Cardiac septum (tissue), 1 donor: Measurements from ENCODE around the gene GVQW3. TPM values are rescaled to one million over a fixed set of nuclear protein-coding genes. Genes with fewer than 3 reads are reported as not detected.
"Not testable (repeated sequence)": the region's sequence is repeated elsewhere in the genome, so short reads cannot be mapped to it uniquely, and the experiment has no call there.

Experiments used
- DNase-seq: peaks from one replicate; pipeline ENCODE4 v3.0.0-alpha.2; 2020; ENCODE audit warnings: low spot score
- intact Hi-C: fragments of 100-400 bp; cut with DNase I; formaldehyde crosslinking; loops from one replicate; pipeline ENCODE4 v1.14.0; 2022
- total RNA-seq: library from RNA; stranded (reverse); fragmentation: NEBNext Ultra II Directional; extraction: Animal tissue kit (Norgen Biotek cat#: 25700); gene quantifications from one replicate; pipeline ENCODE4 v1.2.1, GENCODE V29; 2021
- donor health status: DM: no; HTN: no; CAD: no.

GVQW3 gene
- total RNA-seq, 1 donor from 2014 or later: 0.97 TPM

GRCh38 chr11:76380159-76380976 lies 755 bp upstream of the GVQW3 start:
- intact Hi-C loops: loop anchor here (2.0 to 5.0 kb wide), 2 partner anchors 143 to 174 kb away; partner anchors contain the start of gene WNT11
- peak; percentile 78 for DNase-seq

DNA sequence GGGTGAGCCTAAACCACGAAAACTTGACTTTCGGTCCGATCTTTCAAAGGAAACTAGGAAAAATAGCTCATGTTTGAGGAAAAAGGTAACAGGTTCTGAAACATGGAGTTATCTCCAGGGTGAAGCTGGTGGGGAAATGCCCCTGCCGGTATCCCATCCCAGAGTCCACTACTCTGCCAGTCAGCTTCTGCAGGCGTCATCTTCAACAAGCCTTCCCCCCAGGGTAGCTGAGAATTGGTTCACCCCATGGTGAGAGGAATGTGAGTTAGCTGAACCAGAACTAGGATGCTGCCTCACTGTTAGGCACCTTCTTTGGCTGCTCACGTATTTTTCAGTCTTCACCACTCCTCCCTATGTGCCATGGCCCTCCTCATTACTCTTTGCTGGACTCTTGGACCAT lies 1.1 kb downstream of the GVQW3 start:
- no peak for DNase-seq
- intact Hi-C loops: loop anchor here (5.0 kb wide), 1 partner anchor 145 kb away; no protein-coding TSS in a partner anchor

GRCh38 chr11:76385903-76386302 lies 4.8 kb downstream of the GVQW3 start:
- no peak for DNase-seq
- intact Hi-C loops: no loop called here

DNA sequence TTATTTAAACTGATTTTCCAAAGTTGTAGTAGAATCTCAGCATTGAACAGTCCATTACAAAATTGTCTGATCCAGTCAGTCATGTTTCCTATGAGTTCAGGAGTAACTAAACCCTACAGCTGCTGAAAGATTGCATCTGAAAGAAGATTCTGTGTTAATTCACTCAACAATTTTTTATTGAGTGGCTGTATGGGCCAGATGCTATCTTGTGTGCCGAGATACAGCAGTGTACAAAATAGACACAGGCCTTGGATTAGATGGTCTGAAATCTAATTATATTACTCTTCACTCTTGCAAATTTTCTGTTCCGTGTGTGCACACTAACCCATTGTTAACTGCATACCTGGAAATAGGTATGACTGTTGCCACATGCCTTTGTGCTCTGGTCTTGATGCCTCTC lies 7.3 kb downstream of the GVQW3 start:
- no peak for DNase-seq
- intact Hi-C loops: no loop called here

DNA sequence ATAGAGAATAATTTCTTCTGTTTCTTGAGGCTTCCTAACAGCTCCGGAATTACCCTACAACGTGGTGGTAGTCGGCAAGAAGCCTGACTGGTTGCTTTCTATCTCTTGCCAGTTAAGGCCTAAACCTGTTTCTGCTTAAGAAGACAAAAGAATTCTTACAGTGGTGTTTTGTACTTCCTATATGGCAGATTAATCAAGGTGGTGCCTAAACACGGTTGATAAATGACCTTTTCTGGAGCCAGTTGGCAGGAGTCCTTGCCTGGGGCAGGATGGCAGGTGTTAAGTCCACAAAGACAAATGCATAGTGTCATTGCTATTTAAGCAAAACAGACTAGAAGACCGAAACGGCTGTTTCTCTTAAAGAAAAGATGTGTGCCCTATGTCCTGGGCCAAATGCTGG lies 9.9 kb downstream of the GVQW3 start:
- intact Hi-C loops: no loop called here
- no peak for DNase-seq

- intact Hi-C loops: no loop called here
- DNase-seq: no peak
Observed at GRCh38 chr11:76391811-76392475, 10.8 kb downstream of the GVQW3 start.

DNA sequence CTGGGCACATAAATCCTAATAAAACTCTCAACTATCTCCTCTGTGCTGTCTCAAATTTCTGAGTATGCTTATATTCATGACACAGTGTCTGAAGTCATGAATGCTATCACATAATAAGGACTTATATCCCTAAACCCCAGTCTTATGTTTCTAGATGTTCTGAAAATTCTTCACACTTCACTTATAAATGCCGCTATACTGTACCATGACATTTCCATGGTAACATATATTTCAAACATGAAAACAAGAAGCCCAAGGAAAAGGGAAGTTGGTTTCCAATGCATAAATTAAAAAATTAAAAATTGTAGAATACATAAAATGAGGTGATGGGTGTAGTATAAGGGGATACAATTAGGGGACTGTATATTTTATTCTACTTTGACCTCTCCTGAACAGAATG lies 11.7 kb downstream of the GVQW3 start:
- intact Hi-C loops: no loop called here
- DNase-seq: no peak

DNA sequence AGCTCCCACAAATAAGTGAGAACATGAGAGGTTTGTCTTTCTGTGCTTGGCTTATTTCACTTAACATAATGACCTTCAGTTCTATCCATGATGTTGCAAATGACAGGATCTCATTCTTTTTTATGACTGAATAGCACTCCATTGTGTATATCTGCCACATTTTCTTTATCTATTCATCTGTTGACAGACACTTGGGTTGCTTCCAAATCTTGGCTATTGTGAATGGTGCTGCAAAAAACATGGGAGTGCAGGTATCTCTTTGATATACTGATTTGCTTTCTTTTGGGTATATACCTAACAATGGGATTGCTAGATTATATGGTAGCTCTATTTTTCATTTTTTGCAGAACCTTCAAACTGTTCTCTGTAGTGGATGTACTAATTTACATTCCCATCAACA lies 13.3 kb downstream of the GVQW3 start:
- intact Hi-C loops: no loop called here
- no peak for DNase-seq

- intact Hi-C loops: no loop called here
- DNase-seq: no peak
Observed at GRCh38 chr11:76395296-76395695, 14.2 kb downstream of the GVQW3 start.

- intact Hi-C loops: no loop called here
- DNase-seq: no peak
Observed at GRCh38 chr11:76397383-76397782, 16.3 kb downstream of the GVQW3 start.

- DNase-seq: no peak
- intact Hi-C loops: no loop called here
Observed at GRCh38 chr11:76400967-76401366, 19.8 kb downstream of the GVQW3 start.

- intact Hi-C loops, DNase-seq: not testable (repeated sequence)
Observed at GRCh38 chr11:76401484-76401883, 20.4 kb downstream of the GVQW3 start.

DNA sequence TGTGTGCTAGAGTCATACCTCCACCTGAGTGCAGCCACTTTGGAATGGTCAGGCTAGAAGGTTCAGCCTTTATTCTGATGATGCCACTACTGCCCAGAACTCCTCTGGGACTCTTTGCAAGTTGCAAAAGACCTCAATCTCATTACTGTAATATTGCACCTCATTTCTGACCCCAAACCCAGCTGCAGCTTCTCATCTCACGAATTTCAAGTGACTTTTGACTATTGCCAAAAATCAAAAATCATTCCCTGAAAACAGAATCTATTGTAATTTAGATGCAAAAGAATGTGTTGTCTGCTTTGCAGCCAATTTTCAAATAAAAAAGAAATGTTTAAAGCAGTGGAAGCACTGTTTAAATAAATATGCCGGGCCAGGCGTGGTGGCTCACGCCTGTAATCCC lies 25.2 kb downstream of the GVQW3 start:
- no peak for DNase-seq
- intact Hi-C loops: no loop called here

DNA sequence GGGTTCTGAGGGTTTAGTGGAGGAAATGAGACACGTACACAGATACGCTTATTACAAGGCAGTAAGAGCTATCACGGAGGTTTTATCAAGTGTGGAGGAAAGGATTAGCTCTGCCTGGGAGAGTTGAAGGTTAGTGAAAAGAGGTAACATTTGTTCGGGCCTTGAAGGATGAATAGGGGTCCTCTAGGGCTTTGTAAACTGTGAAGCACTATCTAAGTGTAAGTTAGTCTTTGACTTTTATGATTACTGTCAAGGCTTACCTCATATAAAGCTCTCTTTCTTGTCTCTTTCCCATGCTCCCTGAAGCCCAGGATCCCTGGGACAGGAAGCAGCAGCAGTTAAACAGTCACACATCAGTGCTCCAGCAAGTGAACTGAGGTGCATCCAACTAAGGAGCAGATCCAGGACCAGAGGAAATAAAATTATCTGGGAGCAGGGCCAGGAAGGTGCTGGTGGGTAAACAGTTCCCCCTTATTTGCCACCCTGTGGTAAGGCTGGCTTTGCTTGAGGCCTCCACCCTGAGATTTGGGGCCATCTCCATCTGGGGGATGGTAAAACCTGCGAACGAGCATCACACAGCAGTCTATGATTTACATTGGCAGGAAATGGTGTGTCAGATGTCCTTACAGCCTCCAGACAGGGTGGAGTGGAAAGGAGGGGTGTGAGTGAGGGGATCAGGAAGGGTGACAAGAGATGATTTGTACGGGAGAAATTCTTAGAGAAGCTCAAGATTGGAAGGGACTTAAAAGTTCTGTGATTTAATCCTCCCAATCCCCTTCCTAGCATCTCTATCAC lies 27.2 kb downstream of the GVQW3 start:
- no peak for DNase-seq
- intact Hi-C loops: no loop called here

DNA sequence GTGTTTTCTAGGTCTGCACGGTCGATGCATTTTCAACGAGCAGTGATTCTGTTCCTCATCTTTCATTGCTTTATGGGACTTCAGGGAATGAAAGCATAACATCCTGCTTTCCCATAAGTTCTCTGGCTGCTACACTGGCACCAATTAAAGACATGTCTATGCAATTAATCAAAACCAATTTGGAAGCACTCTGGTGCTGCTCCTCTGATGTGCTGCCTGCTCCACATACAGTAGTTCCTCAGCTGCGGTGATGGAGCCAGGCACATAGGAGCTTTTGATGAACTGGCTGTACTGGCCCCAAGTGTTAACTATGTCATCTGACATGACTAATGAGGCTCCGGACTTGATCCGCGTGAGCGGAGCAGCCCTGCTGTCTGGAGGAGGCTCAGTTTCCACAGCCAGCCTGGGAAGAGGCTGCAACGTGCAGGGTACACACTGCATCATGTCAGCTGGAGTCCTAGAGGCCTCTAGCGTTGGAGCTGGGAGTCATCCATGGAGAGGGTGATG lies 29.8 kb downstream of the GVQW3 start:
- intact Hi-C loops: no loop called here
- DNase-seq: no peak

- DNase-seq: no peak
- intact Hi-C loops: no loop called here
Observed at GRCh38 chr11:76415073-76415472, 34.0 kb downstream of the GVQW3 start.

DNA sequence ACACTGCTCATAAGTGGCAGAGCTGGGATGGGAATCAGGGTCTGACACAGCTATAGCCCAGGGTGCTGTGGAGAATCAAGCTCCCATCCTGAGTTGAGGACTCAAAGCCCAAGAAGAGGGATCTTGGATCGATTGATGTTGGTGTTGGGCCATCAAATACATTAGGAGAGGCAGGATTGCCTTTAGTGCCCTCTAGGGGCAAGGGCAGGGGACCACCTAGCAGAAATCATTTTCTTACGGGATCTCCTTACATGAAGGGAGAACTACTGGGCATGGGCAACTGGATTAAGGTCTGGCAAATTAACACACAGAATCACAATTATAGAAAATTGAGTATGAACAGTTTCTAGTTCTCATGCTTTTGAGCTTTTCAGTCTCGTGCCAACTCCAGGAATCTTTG lies 38.8 kb downstream of the GVQW3 start:
- no peak for DNase-seq
- intact Hi-C loops: no loop called here

DNA sequence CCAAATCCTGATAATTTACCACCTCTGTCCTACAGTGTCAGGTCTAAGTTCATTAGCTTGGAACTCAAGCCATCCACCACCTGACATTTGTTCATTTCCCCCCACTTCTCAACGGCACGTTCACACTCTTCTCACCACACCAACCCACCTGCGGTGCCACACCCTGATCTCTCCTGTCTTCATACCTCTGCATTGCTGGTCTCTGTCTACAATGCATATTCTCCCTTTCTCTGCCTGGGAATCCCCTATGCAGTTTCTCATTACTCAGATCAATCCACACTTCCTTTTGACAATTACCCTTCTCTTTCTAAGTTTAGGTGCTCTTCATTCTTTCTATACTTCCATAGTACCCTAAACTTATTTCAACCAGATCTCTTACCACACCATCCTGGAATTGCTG lies 43.3 kb downstream of the GVQW3 start:
- no peak for DNase-seq
- intact Hi-C loops: no loop called here

DNA sequence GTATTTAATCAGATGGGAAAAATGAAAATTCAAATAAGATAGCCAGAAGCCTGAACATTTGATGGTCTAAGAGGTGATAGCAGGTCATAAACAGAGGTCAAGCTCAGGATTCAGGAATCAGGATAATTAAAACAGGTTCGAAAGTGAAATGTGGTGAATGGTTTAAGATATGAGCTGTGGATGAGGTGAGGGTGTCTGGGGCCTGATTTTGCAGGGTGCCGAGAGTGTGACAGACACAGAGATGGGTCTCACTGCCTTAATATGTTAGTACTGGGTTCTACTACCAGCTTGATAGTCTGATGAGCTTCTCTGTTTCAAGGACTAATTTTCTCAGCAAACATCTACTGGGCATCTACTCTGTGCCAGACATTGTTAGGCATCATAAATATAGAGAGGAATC lies 43.8 kb downstream of the GVQW3 start:
- intact Hi-C loops: no loop called here
- no peak for DNase-seq

DNA sequence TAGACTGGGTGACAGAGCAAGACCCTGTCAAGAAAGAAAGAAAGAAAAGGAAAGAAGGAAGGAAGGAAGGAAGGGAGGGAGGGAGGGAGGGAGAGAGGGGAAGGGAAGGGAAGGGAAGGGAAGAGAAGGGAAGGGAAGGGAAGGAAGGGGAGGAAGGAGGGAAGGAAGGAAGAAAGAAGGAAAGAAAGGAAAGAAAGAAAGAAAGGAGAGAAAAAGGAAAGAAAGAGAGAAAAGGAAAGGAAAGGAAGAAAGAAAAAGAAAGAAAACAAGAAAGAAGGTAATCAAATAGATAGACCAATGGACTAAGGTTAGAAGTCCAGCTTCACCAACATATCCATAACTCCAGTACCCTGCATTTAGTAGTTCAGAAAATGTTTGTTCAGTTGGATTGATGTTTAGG lies 45.5 kb downstream of the GVQW3 start:
- intact Hi-C loops: no loop called here
- DNase-seq: no peak
